DND-41 (cell line): ENCODE measurements around the gene CYCS.

Experiments used
- ATAC-seq: fragments of 200-7000 bp; cut with Tn5 transposase; 3 replicates; pipeline ENCODE4 v1.9.1; 2021; ENCODE audit warnings: low read depth; ENCODE audit not compliant: insufficient read depth
- DNase-seq: peaks from one replicate; pipeline ENCODE4 v3.0.0-alpha.2; 2020
- H2AFZ ChIP-seq: 2 replicates; pipeline ENCODE4 v1.6.0; 2012; ENCODE audit warnings: low read depth, low read length
- H3K27ac ChIP-seq: 2 replicates; pipeline ENCODE4 v1.5.1; 2012; ENCODE audit warnings: low read length, inconsistent platforms
- H3K27me3 ChIP-seq: fragments of 200-600 bp; sonication (generic); 2 replicates; pipeline ENCODE4 v1.6.0; 2012; ENCODE audit warnings: low read length, mild to moderate bottlenecking, inconsistent platforms; ENCODE audit not compliant: insufficient read depth, poor library complexity
- H3K36me3 ChIP-seq: 2 replicates; pipeline ENCODE4 v1.5.1; 2012; ENCODE audit warnings: low read length, inconsistent platforms; ENCODE audit not compliant: insufficient read depth
- H3K4me1 ChIP-seq: 2 replicates; pipeline ENCODE4 v1.5.1; 2012; ENCODE audit warnings: mild to moderate bottlenecking, low read length; ENCODE audit not compliant: insufficient read depth
- H3K4me2 ChIP-seq: 2 replicates; pipeline ENCODE4 v1.6.0; 2012; ENCODE audit warnings: mild to moderate bottlenecking, moderate library complexity, low read length, inconsistent platforms; ENCODE audit not compliant: insufficient read depth
- H3K4me3 ChIP-seq, 2 experiments: fragments of 200-600 bp in 1 of 2; shearing (Covaris generic) in 1 of 2; 2 replicates each; pipeline ENCODE4 v1.5.1; 2012 to 2016; ENCODE audit warnings: inconsistent platforms in 2 of 2, low read length in 2 of 2, mild to moderate bottlenecking in 2 of 2, low read depth in 1 of 2, moderate library complexity in 1 of 2
- H3K79me2 ChIP-seq: 2 replicates; pipeline ENCODE4 v1.6.0; 2012; ENCODE audit warnings: low read length, inconsistent platforms; ENCODE audit not compliant: insufficient read depth
- H3K9ac ChIP-seq: 2 replicates; pipeline ENCODE4 v1.6.0; 2012; ENCODE audit warnings: low read depth, mild to moderate bottlenecking, inconsistent platforms, low read length, moderate library complexity
- H3K9me3 ChIP-seq: 2 replicates; pipeline ENCODE4 v1.5.1; 2012; ENCODE audit warnings: low read length, moderate library complexity, mild to moderate bottlenecking, inconsistent platforms; ENCODE audit not compliant: insufficient read depth, severe bottlenecking
- H4K20me1 ChIP-seq: 2 replicates; pipeline ENCODE4 v1.6.0; 2012; ENCODE audit warnings: low read length; ENCODE audit not compliant: insufficient read depth
- CTCF ChIP-seq: IDR thresholded peaks from 2 replicates; pipeline ENCODE4 v1.5.1; 2012; ENCODE audit warnings: borderline replicate concordance, low read length, moderate library complexity, mild to moderate bottlenecking; ENCODE audit not compliant: poor library complexity, severe bottlenecking; ENCODE audit errors: extremely low read depth
- EZH2 ChIP-seq: IDR thresholded peaks from 3 replicates; pipeline ENCODE4 v1.6.1; 2012; ENCODE audit warnings: borderline replicate concordance, low read depth, mild to moderate bottlenecking, moderate library complexity, low read length, inconsistent platforms; ENCODE audit not compliant: severe bottlenecking

The CYCS gene

GRCh38 chr7:25091176-25091575 is 33.9 kb downstream of the CYCS start:
- DNase-seq (no peak), ATAC-seq (no peak)
- H3K9ac ChIP-seq = no peak overlapping the region
- no peaks in the 10 kb centered on the region for H3K79me2 ChIP-seq
- H3K27me3 ChIP-seq = no peaks in the 10 kb centered on the region
- no peak overlapping the region for H2AFZ ChIP-seq
- H3K9me3 ChIP-seq = no peaks in the 10 kb centered on the region
- no peaks in the 10 kb centered on the region for H4K20me1 ChIP-seq
- H3K4me2 ChIP-seq = no peak overlapping the region
- no peak overlapping the region for H3K4me3 ChIP-seq
- no peaks in the 10 kb centered on the region for H3K36me3 ChIP-seq
- TF ChIP-seq CTCF (no peak), EZH2 (no peak)
- no peak overlapping the region for H3K27ac ChIP-seq
- H3K4me1 ChIP-seq = peaks cover 7% of the 10 kb centered on the region

GRCh38 chr7:25090374-25090773 is 34.7 kb downstream of the CYCS start:
- no peak for ATAC-seq
- Histone ChIP-seq H3K9me3 (no peaks in the 10 kb centered on the region), H3K4me3 (no peak overlapping the region), H3K9ac (no peak overlapping the region), H3K4me1 (peaks cover 7% of the 10 kb centered on the region), H2AFZ (no peak overlapping the region), H3K27me3 (no peaks in the 10 kb centered on the region), H4K20me1 (no peaks in the 10 kb centered on the region), H3K27ac (no peak overlapping the region), H3K4me2 (no peak overlapping the region), H3K36me3 (no peaks in the 10 kb centered on the region), H3K79me2 (no peaks in the 10 kb centered on the region)
- no peak for DNase-seq
- TF ChIP-seq CTCF (no peak), EZH2 (no peak)

GRCh38 chr7:25087855-25088254 is 37.2 kb downstream of the CYCS start:
- no peak for ATAC-seq
- no peaks in the 10 kb centered on the region for H3K4me1 ChIP-seq
- no peaks in the 10 kb centered on the region for H3K36me3 ChIP-seq
- H3K9ac ChIP-seq = no peak overlapping the region
- H3K4me3 ChIP-seq = no peak overlapping the region
- DNase-seq = no peak
- no peaks in the 10 kb centered on the region for H3K79me2 ChIP-seq
- no peaks in the 10 kb centered on the region for H3K9me3 ChIP-seq
- H3K4me2 ChIP-seq = no peak overlapping the region
- no peak overlapping the region for H2AFZ ChIP-seq
- H4K20me1 ChIP-seq = no peaks in the 10 kb centered on the region
- no peaks in the 10 kb centered on the region for H3K27me3 ChIP-seq
- no peak overlapping the region for H3K27ac ChIP-seq
- no peak for TF ChIP-seq CTCF
- no peak for TF ChIP-seq EZH2

- no peak overlapping the region for H2AFZ ChIP-seq
- no peaks in the 10 kb centered on the region for H4K20me1 ChIP-seq
- H3K27me3 ChIP-seq = no peaks in the 10 kb centered on the region
- DNase-seq (no peak), ATAC-seq (no peak)
- H3K9me3 ChIP-seq = no peaks in the 10 kb centered on the region
- no peaks in the 10 kb centered on the region for H3K36me3 ChIP-seq
- no peak overlapping the region for H3K9ac ChIP-seq
- no peak overlapping the region for H3K4me3 ChIP-seq
- TF ChIP-seq EZH2 (no peak), CTCF (no peak)
- H3K79me2 ChIP-seq = no peaks in the 10 kb centered on the region
- H3K4me1 ChIP-seq = no peaks in the 10 kb centered on the region
- no peak overlapping the region for H3K4me2 ChIP-seq
- no peak overlapping the region for H3K27ac ChIP-seq
Measured at GRCh38 chr7:25084821-25085220, 40.2 kb downstream of the CYCS start.
